IMR-90 (cell line): ENCODE results near the gene CARNS1. TPM values are rescaled to one million over a fixed set of nuclear protein-coding genes. Genes with fewer than 3 reads are reported as not detected.

Experiments
- ATAC-seq: fragments of 200-7000 bp; cut with Tn5 transposase; 2 replicates; pipeline ENCODE4 v1.9.1; 2020; ENCODE audit warnings: low read depth, mild to moderate bottlenecking, moderate library complexity
- BruUV-seq: library from RNA; stranded (reverse); fragments of 400-500 nt; replicated peaks from 2 replicates; lab custom pipeline; 2021; lab: Mats Ljungman, UMichigan
- CTCF ChIA-PET: fragments of 300-600 bp; formaldehyde crosslinking; extraction: SDS; loops from one replicate; lab custom pipeline; 2021; ENCODE audit warnings: antibody characterized with exemption; lab: Yijun Ruan, JAX
- POLR2A ChIA-PET: fragments of 300-600 bp; sonication (Branson Sonifier 250); formaldehyde crosslinking; loops from one replicate; lab custom pipeline; 2022; ENCODE audit warnings: antibody characterized with exemption; ENCODE audit not compliant: unreplicated experiment; lab: Charles Lee
- DNase-seq: peaks from one replicate; pipeline ENCODE4 v3.0.0; 2013
- H2AFZ ChIP-seq: replicated peaks from 2 replicates; pipeline ENCODE3; 2013; ENCODE audit warnings: low read length, mild to moderate bottlenecking; ENCODE audit not compliant: poor library complexity
- H2AK5ac ChIP-seq: 2 replicates; pipeline ENCODE4 v1.6.1; 2013; ENCODE audit warnings: low read depth, low read length, inconsistent platforms
- H2AK9ac ChIP-seq: replicated peaks from 2 replicates; pipeline ENCODE3; 2013; ENCODE audit warnings: mild to moderate bottlenecking, low read depth, low read length, moderate library complexity; ENCODE audit not compliant: poor library complexity
- H2BK120ac ChIP-seq: 2 replicates; pipeline ENCODE4 v1.6.1; 2013; ENCODE audit warnings: low read depth, low read length, inconsistent platforms
- H2BK15ac ChIP-seq: 3 replicates; pipeline ENCODE4 v1.6.1; 2013; ENCODE audit warnings: low read depth, low read length, inconsistent platforms
- H2BK20ac ChIP-seq: 2 replicates; pipeline ENCODE4 v1.6.1; 2013; ENCODE audit warnings: low read depth, mild to moderate bottlenecking, inconsistent platforms, low read length, moderate library complexity
- H2BK5ac ChIP-seq: 2 replicates; pipeline ENCODE4 v1.6.1; 2013; ENCODE audit warnings: mild to moderate bottlenecking, low read depth, low read length, inconsistent platforms; ENCODE audit not compliant: poor library complexity, severe bottlenecking
- H3K14ac ChIP-seq: replicated peaks from 2 replicates; pipeline ENCODE4 v1.6.1; 2013; ENCODE audit warnings: low read depth, low read length, inconsistent platforms
- H3K18ac ChIP-seq: 2 replicates; pipeline ENCODE4 v1.6.1; 2013; ENCODE audit warnings: low read depth, low read length, control low read depth
- H3K23ac ChIP-seq: 2 replicates; pipeline ENCODE4 v1.6.1; 2013; ENCODE audit warnings: low read depth, low read length, inconsistent platforms
- H3K27ac ChIP-seq: 2 replicates; pipeline ENCODE4 v1.5.1; 2013; ENCODE audit warnings: mild to moderate bottlenecking, control low read depth, low read length; ENCODE audit not compliant: insufficient read depth
- H3K27me3 ChIP-seq: 2 replicates; pipeline ENCODE4 v1.6.1; 2013; ENCODE audit warnings: low read length; ENCODE audit not compliant: control insufficient read depth, insufficient read depth
- H3K36me3 ChIP-seq: 2 replicates; pipeline ENCODE4 v1.6.1; 2013; ENCODE audit warnings: low read length, mixed read lengths; ENCODE audit not compliant: control insufficient read depth, insufficient read depth
- H3K4ac ChIP-seq: 2 replicates; pipeline ENCODE4 v1.6.1; 2013; ENCODE audit warnings: low read depth, low read length, inconsistent platforms
- H3K4me1 ChIP-seq: 2 replicates; pipeline ENCODE4 v1.6.1; 2013; ENCODE audit warnings: low read length, mixed read lengths; ENCODE audit not compliant: control insufficient read depth, insufficient read depth
- H3K4me2 ChIP-seq: 2 replicates; pipeline ENCODE4 v1.6.1; 2013; ENCODE audit warnings: low read depth, mild to moderate bottlenecking, control low read depth, low read length, moderate library complexity
- H3K4me3 ChIP-seq: 2 replicates; pipeline ENCODE4 v1.5.1; 2013; ENCODE audit warnings: low read depth, mild to moderate bottlenecking, control low read depth, low read length, moderate library complexity; ENCODE audit not compliant: insufficient read depth
- H3K56ac ChIP-seq: 2 replicates; pipeline ENCODE4 v1.6.1; 2013; ENCODE audit warnings: low read length, inconsistent platforms; ENCODE audit not compliant: insufficient read depth; ENCODE audit errors: extremely low read depth
- H3K79me1 ChIP-seq, 2 experiments: 2 replicates each; pipeline ENCODE4 v1.6.1; 2013; ENCODE audit warnings: low read length in 2 of 2, inconsistent platforms in 1 of 2, low read depth in 1 of 2
- H3K9ac ChIP-seq: 2 replicates; pipeline ENCODE4 v1.6.1; 2013; ENCODE audit warnings: low read depth, low read length, control low read depth
- H3K9me1 ChIP-seq: 2 replicates; pipeline ENCODE4 v1.6.1; 2013; ENCODE audit warnings: low read length, inconsistent platforms; ENCODE audit not compliant: insufficient read depth
- H3K9me3 ChIP-seq: 2 replicates; pipeline ENCODE4 v1.6.1; 2013; ENCODE audit warnings: low read length; ENCODE audit not compliant: control insufficient read depth, insufficient read depth
- H4K20me1 ChIP-seq: 2 replicates; pipeline ENCODE4 v1.6.1; 2013; ENCODE audit warnings: low read length, inconsistent platforms; ENCODE audit not compliant: insufficient read depth
- H4K5ac ChIP-seq: 2 replicates; pipeline ENCODE4 v1.6.1; 2013; ENCODE audit warnings: mild to moderate bottlenecking, low read depth, low read length, control low read depth
- H4K8ac ChIP-seq, 2 experiments: 2 replicates each; pipeline ENCODE4 v1.6.1; 2013; ENCODE audit warnings: low read depth in 2 of 2, low read length in 2 of 2, control low read depth in 1 of 2, inconsistent platforms in 1 of 2
- H4K91ac ChIP-seq: 2 replicates; pipeline ENCODE4 v1.6.1; 2013; ENCODE audit warnings: low read depth, low read length, inconsistent platforms; ENCODE audit not compliant: insufficient read depth
- MXI1 ChIP-seq: IDR thresholded peaks from 2 replicates; pipeline ENCODE4 v1.6.1; 2012; ENCODE audit warnings: low read depth, mild to moderate bottlenecking, low read length, moderate library complexity, borderline replicate concordance
- NFE2L2 ChIP-seq: fragments of 150-350 bp; IDR thresholded peaks from 2 replicates; pipeline ENCODE4 v1.6.1; 2016; ENCODE audit warnings: low read depth, mild to moderate bottlenecking, low read length
- RCOR1 ChIP-seq: IDR thresholded peaks from 2 replicates; pipeline ENCODE4 v1.6.1; 2012; ENCODE audit warnings: mild to moderate bottlenecking, low read length, improper control_type of control experiment; ENCODE audit not compliant: insufficient replicate concordance
- RFX5 ChIP-seq: IDR thresholded peaks from 2 replicates; pipeline ENCODE4 v1.8.0; 2012; ENCODE audit warnings: low read depth, mild to moderate bottlenecking, low read length, moderate library complexity
- WGBS, 2 experiments: methylation state at CpG; one replicate each; pipeline versions ENCODE4 v1.1.5 to v1.1.7; 2013; ENCODE audit warnings: missing lambda C conversion rate in 2 of 2; ENCODE audit not compliant: insufficient read length in 1 of 2; ENCODE audit errors: extremely low coverage in 2 of 2; 5-methylcytosine and 5-hydroxymethylcytosine counted together
- dilution Hi-C: fragments of 300-500 bp; cut with HindIII; formaldehyde crosslinking; loops from one replicate; pipeline ENCODE4 v1.14.3; 2018; ENCODE audit warnings: low sequenced_read_pairs; ENCODE audit not compliant: unreplicated experiment
- in situ Hi-C: fragments of 300-500 bp; cut with MboI; formaldehyde crosslinking; loops from 3 replicates; pipeline ENCODE4 v1.14.3; 2019; ENCODE audit warnings: low sequenced_read_pairs, inconsistent platforms, mixed read lengths
- intact Hi-C: fragments of 100-400 bp; cut with micrococcal nuclease; formaldehyde crosslinking; loops from 2 replicates; pipeline ENCODE4 v1.10.0; 2022
- polyA plus RNA-seq, 3 experiments: library from polyadenylated mRNA; depleted of rRNA; stranded (reverse); fragments of >200 nt; gene quantifications; 2 replicates each; pipeline ENCODE4 v1.2.3, GENCODE V29; 2012; ENCODE audit warnings: low replicate concordance in 1 of 3
- total RNA-seq: library from RNA; depleted of rRNA; stranded (reverse); fragments of >200 nt; gene quantifications from 2 replicates; pipeline ENCODE4 v1.2.3, GENCODE V29; 2012
- TF ChIP-seq, protein P1 (sequence below): fragments of 150-350 bp; IDR thresholded peaks from 2 replicates; pipeline ENCODE4 v1.6.1; 2017; ENCODE audit warnings: mild to moderate bottlenecking, antibody characterized with exemption, low read length, low read depth

Gene CARNS1
- total and polyA plus RNA-seq, 2 of the 4 experiments (the other 2 are of a cell fraction): under 0.01 to 0.32 TPM

GRCh38 chr11:67470337-67471002 is 55.0 kb downstream of the CARNS1 start:
- in situ Hi-C loops: no loop called here
- dilution Hi-C loops: no loop called here
- peaks cover 4% of the 10 kb centered on the region for H3K4me1 ChIP-seq

More at GRCh38 chr11:67470337-67471002, 55.0 kb downstream of the CARNS1 start:
- peaks cover 0 to 11% of the 10 kb centered on the region in 2 experiments; a peak in 2 of 4 replicates for H3K79me1 ChIP-seq
- H3K36me3 ChIP-seq: peaks cover 2% of the 10 kb centered on the region; the same call in 1 of the 2 replicates
- no peak overlapping the region for H3K4me3 ChIP-seq
- no peaks in the 10 kb centered on the region for H3K9me3 ChIP-seq
- ChIA-PET CTCF (no interaction called here), POLR2A (interaction anchor here (1.3 kb wide), 1 partner anchor 69 kb away, joined by 4 read pairs; the partner anchor contains the start of gene PPP1CA)
- intact Hi-C loops: no loop called here
- no peak overlapping the region for H3K14ac ChIP-seq
- DNase-seq (no peak), ATAC-seq (no peak)
- no peak overlapping the region for H2BK20ac ChIP-seq
- no peak overlapping the region for H2AK5ac ChIP-seq
- no peak for TF ChIP-seq NFE2L2
- TF ChIP-seq, protein P1, sequence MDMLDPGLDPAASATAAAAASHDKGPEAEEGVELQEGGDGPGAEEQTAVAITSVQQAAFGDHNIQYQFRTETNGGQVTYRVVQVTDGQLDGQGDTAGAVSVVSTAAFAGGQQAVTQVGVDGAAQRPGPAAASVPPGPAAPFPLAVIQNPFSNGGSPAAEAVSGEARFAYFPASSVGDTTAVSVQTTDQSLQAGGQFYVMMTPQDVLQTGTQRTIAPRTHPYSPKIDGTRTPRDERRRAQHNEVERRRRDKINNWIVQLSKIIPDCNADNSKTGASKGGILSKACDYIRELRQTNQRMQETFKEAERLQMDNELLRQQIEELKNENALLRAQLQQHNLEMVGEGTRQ: no peak
- TF ChIP-seq MXI1: no peak
- TF ChIP-seq RFX5: no peak
- no peak for TF ChIP-seq RCOR1
- no peak overlapping the region for H2BK15ac ChIP-seq
- no peak overlapping the region for H3K4me2 ChIP-seq
- no peak overlapping the region; a peak in 1 of 4 replicates for H4K8ac ChIP-seq
- peaks cover 3% of the 10 kb centered on the region for H3K27me3 ChIP-seq
- no peaks in the 10 kb centered on the region for H4K20me1 ChIP-seq
- H4K5ac ChIP-seq: no peak overlapping the region
- no peak overlapping the region for H3K9ac ChIP-seq
- H2AFZ ChIP-seq: no peak overlapping the region
- no peak overlapping the region for H3K4ac ChIP-seq
- WGBS, 2 experiments: 62% methylated on average over 3 of the region's 8 CpGs; no CpG with 5 or more reads in 1 of the 2 experiments
- H2AK9ac ChIP-seq: no peak overlapping the region
- H4K91ac ChIP-seq: no peak overlapping the region
- no peak overlapping the region for H3K27ac ChIP-seq
- H2BK5ac ChIP-seq: no peak overlapping the region
- peaks cover 3% of the 10 kb centered on the region; the same call in 1 of the 2 replicates for H3K9me1 ChIP-seq
- H3K56ac ChIP-seq: no peak overlapping the region
- no peak overlapping the region for H3K23ac ChIP-seq
- no peak overlapping the region for H3K18ac ChIP-seq
- no TSS peak for BruUV-seq
- no peak overlapping the region for H2BK120ac ChIP-seq
